CD4-positive, alpha-beta T cell treated with Interleukin-4 for 4 hours (primary cell): ENCODE measurements around the gene TFCP2.
"Not testable (repeated sequence)": the region's sequence is repeated elsewhere in the genome, so short reads cannot be mapped to it uniquely, and the experiment has no call there.

ENCODE experiments used
- DNase-seq: peaks from one replicate; pipeline ENCODE4 v3.0.0-alpha.2; 2020

Gene TFCP2

GRCh38 chr12:51080136-51080535 is 92.8 kb downstream of the TFCP2 start:
- no peak for DNase-seq

GRCh38 chr12:51078866-51079265 is 94.1 kb downstream of the TFCP2 start:
- not testable (repeated sequence) for DNase-seq

- not testable (repeated sequence) for DNase-seq
Measured at GRCh38 chr12:51078346-51078745, 94.6 kb downstream of the TFCP2 start.

GRCh38 chr12:51077930-51078329 is 95.0 kb downstream of the TFCP2 start:
- no peak for DNase-seq

GRCh38 chr12:51076236-51076930 is 96.6 kb downstream of the TFCP2 start:
- no peak for DNase-seq

- no peak for DNase-seq
Measured at GRCh38 chr12:51075390-51075789, 97.5 kb downstream of the TFCP2 start.

GRCh38 chr12:51071663-51072062 is 101.3 kb downstream of the TFCP2 start:
- no peak for DNase-seq

GRCh38 chr12:51070004-51070403 is 102.9 kb downstream of the TFCP2 start:
- DNase-seq = no peak

GRCh38 chr12:51067771-51068170 is 105.2 kb downstream of the TFCP2 start:
- DNase-seq = no peak

- DNase-seq = no peak
Measured at GRCh38 chr12:51067229-51067628, 105.7 kb downstream of the TFCP2 start.

- DNase-seq = no peak
Measured at GRCh38 chr12:51065530-51065929, 107.4 kb downstream of the TFCP2 start.

GRCh38 chr12:51062631-51063397 is 110.1 kb downstream of the TFCP2 start:
- no peak for DNase-seq

- DNase-seq = no peak
Measured at GRCh38 chr12:51059086-51059485, 113.8 kb downstream of the TFCP2 start.

- no peak for DNase-seq
Measured at GRCh38 chr12:51056242-51056641, 116.7 kb downstream of the TFCP2 start.

- no peak for DNase-seq
Measured at GRCh38 chr12:51055060-51055459, 117.9 kb downstream of the TFCP2 start.

- DNase-seq = no peak
Measured at GRCh38 chr12:51051787-51052186, 121.1 kb downstream of the TFCP2 start.

GRCh38 chr12:51049525-51049924 is 123.4 kb downstream of the TFCP2 start:
- DNase-seq = no peak

GRCh38 chr12:51048661-51049251 is 124.2 kb downstream of the TFCP2 start:
- peak; percentile 18 for DNase-seq

- peak; percentile 96 for DNase-seq
Measured at GRCh38 chr12:51047655-51048540, 125.0 kb downstream of the TFCP2 start, which contains the start of gene LETMD1. Gene LETMD1 (plus strand): TSS chr12:51048327. CDS start chr12:51048357, 30 bp downstream.
